ENCODE results near the gene CREG2.

CREG2 gene, protein sequence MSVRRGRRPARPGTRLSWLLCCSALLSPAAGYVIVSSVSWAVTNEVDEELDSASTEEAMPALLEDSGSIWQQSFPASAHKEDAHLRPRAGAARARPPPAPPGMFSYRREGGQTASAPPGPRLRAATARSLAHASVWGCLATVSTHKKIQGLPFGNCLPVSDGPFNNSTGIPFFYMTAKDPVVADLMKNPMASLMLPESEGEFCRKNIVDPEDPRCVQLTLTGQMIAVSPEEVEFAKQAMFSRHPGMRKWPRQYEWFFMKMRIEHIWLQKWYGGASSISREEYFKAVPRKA

GRCh38 chr2:101387151-101387834, at the start of gene CREG2:
CREG2 (minus strand) TSS chr2:101387503; CDS start chr2:101387457, 46 bp downstream.
- peak; percentile 51 for DNase-seq

DNA sequence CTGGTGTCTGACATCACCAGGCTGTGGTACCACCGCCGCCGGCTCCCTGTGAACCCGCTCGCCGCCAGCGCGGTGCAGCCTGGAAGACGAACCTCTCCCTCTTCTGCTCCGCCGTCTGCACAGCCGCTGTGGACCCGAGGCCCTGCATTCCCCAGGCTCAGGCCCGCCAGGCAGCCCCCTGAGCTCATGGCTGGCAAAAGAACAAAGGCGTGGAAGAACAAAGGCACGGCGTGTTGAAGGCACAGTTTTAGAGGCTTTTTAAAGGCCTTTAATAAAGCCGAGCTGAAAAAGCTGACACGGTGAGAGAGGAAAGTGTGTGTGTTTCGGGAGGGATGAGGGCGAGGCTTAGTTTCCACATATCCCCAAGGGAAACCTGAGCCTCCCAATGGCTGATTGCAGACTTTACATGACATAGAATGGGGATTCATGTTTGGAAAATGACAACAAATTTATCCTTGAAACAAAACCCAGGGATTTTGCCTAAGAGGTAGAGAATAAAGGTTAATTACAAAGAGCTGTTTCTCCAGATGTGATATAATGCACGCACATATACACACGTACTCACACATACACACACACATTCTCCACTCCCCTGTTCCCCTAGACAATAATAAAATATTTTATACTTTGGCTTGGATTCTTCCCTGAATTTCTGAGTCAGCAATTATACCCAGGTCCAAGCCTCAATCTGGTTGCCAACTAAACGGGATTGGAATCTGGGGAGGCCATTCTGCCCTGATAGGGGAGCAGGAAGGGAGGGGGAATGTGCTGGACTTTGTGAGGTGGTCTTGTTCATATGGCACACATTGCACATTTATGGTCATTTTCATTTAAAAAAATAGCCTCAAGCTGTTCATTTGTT, 47.9 kb upstream of the CREG2 start:
- peak; percentile 85 for DNase-seq

DNA sequence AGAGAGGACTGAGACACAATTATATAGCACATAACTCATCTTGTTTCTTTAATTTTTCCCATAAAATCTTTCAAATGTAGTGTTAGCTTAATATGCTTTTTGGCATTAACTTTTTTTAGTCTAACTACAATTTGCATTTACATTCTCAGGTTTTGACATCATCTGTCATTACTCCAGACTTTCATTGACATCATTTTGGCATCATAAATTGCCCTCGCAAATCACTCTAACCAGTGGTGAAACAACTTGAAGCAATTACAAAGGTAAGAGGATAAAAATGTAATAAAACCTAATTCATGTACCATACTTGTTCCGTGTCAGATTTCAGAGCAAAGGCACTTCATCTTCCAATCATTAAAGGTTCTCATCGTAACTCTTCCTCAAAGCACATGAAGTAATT, 46.2 kb upstream of the CREG2 start:
- DNase-seq = peak; percentile 64

DNA sequence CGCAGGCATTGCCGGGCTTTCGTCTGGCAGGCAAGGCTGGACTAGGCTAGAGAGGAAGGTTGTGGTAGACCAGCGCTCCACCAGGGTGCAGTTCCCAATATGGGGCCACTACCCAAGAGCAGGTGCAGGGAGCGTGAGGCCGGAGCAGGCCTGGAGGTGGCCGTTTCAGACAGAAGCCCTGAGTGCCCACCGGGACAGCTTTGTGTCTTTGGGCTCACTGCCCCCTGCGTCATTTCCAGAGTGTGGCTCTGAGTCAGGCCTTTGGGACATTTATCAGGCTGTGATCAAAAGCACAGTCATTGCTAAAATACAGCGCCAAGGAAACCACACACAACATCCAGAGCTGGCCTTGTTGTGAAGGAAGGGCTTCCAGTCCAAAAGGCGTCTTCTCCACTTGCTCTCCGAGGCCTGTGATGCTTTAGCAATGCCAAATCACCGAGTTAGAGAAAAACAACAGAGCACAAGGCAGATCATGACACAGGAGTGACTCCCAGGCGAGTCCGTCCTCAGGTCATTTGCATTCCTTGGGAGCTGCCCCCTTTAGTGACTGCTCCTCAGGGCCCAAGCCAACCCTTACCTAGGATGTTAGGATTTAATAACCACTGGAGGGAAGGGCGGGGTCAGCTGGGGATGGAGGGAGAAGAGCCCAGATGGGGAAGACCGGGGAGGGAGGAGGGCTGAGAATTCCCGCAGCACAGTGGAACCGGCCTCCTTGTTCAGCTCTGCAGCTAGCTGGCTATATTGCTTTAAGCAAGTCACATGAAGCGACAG, 45.3 kb upstream of the CREG2 start:
- peak; percentile 71 for DNase-seq

- peak; percentile 50 for DNase-seq
These were observed 44.2 kb upstream of the CREG2 start for GRCh38 chr2:101431486-101431885.

GRCh38 chr2:101430156-101430555, 42.9 kb upstream of the CREG2 start:
- DNase-seq = peak; percentile 44

- DNase-seq = no peak
These were observed 42.1 kb upstream of the CREG2 start for GRCh38 chr2:101429453-101429852.

- DNase-seq = no peak
These were observed 41.3 kb upstream of the CREG2 start for GRCh38 chr2:101428422-101429176.

DNA sequence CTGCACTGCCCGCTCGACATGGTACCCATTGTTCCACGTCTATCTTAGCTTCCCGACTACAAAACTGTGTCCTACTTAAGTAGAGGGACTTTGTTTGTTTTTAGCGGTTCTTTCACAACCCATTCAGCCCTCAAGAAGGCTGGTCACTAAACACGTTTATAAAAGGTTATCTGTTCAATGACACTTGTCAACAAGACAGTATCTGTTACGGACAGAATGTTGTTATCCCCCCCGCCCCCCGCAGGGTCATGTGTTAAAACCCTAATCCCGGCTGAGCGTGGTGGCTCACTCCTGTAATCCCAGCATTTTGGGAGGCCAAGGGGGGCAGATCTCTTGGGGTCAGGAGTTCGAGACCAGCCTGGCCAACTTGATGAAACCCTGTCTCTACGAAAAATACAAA, 40.4 kb upstream of the CREG2 start:
- DNase-seq = no peak

GRCh38 chr2:101427240-101427639, 39.9 kb upstream of the CREG2 start:
- no peak for DNase-seq

DNA sequence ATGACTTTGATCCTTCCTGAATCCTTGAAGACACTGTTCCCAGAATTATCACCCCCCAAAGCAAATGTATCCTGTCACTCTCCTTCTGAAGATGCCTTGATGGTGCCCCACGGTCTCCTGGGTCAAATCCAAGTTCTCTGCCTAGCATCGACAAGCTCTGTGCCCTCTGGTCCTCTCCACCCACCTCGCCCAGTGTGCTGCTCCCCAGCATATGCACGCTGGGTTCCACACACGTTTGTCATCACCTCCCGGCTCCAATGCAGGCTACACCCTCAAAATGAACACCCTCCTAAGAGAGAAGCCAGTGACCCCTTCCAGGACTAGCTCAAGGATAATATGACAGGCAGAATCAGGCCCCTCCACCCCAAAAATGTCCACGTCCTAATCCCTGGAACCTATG, 39.5 kb upstream of the CREG2 start:
- no peak for DNase-seq

DNA sequence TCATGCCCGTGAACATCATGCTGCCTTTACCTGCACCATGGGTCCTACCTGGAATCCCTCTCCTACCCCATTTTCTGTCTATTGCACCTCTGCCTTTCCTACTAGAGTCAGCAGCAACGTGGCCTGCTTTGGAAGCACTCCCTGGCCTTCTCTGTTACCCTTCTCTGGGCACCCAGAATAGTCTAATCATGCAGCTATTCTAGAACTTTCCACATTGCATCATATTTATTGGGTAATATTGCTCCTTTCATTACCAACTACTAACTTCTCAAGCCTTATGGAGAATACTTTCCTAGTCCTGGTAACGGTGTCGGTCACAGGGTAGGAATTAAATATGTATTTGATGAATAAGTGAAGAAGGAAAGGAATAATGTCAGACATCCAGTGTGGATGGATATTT, 33.3 kb upstream of the CREG2 start:
- DNase-seq = no peak

GRCh38 chr2:101419096-101419663, 31.9 kb upstream of the CREG2 start:
- DNase-seq = peak; percentile 68

DNA sequence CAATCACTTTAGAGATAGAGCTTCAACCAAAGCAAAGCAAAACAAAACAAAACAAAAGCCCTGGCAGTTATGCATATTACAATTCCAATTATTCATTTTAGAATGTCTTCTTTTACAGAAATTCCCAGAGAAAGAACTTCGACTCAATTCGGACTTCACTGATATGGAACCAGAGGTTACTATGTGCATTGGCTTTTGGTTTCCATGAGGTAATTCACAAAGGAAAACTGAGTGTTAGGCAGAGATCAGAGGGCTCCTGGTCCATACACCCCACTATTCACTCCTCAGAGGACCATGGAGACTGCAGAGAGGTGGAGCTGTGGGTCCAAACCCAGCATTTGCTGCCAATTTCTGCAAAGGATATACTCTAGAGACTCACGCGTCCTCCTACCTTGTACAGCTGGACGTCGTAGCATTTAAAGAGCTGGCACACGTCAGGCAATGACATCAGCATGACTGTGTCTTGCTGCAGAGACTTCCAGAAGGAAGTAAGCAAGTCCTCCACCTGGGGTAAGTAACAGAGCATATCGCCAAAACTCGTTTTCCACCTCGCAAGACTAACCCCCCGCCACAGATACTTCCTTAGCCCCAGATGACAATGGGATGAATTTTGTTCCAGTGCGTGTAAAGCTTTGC, 31.3 kb upstream of the CREG2 start:
- no peak for DNase-seq

GRCh38 chr2:101416609-101417008, 29.3 kb upstream of the CREG2 start:
- no peak for DNase-seq

DNA sequence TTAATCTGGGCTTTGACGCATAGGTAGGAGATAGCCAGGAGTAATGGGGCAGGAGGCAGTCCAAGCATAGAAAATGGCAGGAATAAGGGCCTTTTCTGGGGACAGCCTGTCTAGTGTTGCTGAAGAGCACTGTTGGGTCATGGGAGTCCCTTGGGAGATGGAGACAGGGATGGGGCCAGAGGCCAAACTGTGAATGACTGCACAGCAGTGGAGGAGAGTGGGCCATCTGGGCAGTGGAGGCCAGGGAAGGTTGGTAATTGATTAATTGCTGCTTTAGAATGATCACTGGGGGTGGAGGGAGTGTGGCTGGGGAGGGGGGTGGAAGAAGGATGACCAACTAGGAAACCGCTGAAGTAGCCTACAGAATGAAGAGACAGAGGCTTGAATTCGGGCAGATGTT, 28.6 kb upstream of the CREG2 start:
- DNase-seq = no peak

DNA sequence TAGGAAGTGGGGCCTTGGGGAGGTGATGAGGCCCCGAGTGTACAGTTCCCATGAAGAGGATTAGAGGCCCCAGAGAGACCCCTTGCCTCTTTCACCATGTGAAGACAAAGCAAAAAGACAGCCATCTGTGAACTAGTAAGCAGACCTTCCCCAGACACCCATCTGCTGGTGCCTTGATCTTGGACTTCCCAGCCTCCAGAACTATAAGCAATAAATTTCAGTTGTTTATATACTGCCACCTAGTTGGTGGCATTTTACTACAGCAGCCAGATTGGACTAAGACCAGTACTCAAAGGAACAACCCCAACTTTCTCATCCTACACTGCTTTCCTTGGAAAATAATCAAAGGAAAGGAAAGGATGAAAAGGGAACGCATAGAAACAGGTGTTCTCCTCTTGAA, 27.9 kb upstream of the CREG2 start:
- DNase-seq = no peak

DNA sequence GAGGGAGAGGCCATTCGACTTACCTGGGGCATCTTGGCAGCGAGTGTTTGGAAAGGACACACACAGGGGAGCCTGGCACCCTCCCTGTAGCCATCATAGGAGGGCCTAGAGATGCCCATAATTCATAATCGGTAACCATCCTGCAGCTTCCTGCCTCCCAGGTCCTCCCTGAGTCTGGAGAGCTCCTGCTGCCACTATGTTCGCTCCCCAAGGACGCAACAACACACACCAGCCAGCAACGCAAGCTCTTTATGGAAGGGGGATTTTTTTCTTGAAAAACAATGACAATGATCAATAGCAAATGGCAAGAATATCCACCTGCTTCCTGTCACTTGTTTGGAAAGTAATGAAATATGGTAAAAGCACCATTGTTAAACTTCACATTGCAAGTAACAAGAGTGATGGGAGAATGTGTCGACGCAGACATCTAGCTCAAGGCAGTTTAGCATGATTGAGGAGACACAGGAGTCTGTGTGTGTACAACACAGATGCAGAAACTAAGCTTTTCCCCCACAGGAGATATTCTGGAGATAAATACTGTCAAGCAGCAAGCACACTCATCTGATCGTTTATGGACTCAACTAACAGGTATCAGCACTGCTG, 24.9 kb upstream of the CREG2 start:
- DNase-seq = no peak

DNA sequence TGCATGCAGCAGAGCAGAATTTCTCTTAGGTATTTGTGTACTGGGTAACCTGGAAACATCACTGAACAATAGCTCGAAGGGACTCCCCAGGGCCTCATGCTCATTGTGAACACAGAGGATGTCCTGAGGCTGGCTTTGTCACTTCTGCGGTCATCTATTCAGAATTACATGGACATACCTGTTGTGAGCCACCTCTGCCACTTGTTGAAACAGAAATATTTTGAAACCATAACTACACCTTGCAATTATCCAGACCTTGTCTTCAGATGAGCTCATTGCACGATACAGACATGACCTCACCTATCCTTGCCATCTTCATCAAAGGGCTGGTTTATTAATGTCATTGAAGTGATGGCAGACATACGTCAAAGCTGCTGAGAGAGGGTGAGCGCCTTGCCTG, 23.4 kb upstream of the CREG2 start:
- DNase-seq = no peak

DNA sequence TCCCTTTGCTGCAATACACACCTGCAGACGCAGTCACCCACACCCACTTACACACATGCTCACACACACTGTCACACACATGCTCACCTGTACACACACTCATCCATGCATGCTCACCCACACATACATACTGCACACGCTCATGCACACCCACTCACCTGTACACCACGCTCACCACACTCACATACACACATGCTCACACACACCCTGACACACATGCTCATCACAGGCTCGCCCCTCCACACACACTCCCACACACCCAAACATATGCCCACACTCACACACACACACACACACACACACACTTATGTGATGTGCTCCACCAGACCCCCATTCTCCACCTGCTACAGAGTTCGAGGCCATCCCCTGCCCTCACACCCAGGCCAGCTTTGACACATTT, 22.8 kb upstream of the CREG2 start:
- no peak for DNase-seq

GRCh38 chr2:101409699-101410098, 22.4 kb upstream of the CREG2 start:
- DNase-seq = no peak
